Activated CD4-positive, alpha-beta memory T cell treated with anti-CD3 and anti-CD28 coated beads, Interleukin-2, amount 10 ng/mL, durations not matched to agents 7 days and 5 days (primary cell): ENCODE measurements around the gene STAM. TPM values are rescaled to one million over a fixed set of nuclear protein-coding genes. Genes with fewer than 3 reads are reported as not detected.

Experiments used
- CTCF ChIA-PET: fragments of 350-600 bp; sonication (Branson Sonifier 250); formaldehyde crosslinking; loops from one replicate; lab custom pipeline; 2021; ENCODE audit warnings: antibody characterized with exemption, inconsistent platforms; lab: Charles Lee
- POLR2A ChIA-PET: fragments of 350-600 bp; sonication (Branson Sonifier 250); formaldehyde crosslinking; loops from one replicate; lab custom pipeline; 2021; ENCODE audit warnings: antibody characterized with exemption; lab: Charles Lee
- DNase-seq: peaks from one replicate; pipeline ENCODE4 v3.0.0-alpha.2; 2020
- H3K27ac Mint-ChIP-seq: one replicate; pipeline ENCODE4 v1.8.0; 2021; ENCODE audit warnings: mild to moderate bottlenecking, mixed read lengths
- H3K27me3 Mint-ChIP-seq: one replicate; pipeline ENCODE4 v1.8.0; 2021; ENCODE audit warnings: mixed read lengths
- H3K36me3 Mint-ChIP-seq: one replicate; pipeline ENCODE4 v1.8.0; 2021; ENCODE audit warnings: low read depth, mixed read lengths
- H3K4me1 Mint-ChIP-seq: one replicate; pipeline ENCODE4 v1.8.0; 2021; ENCODE audit warnings: mixed read lengths
- H3K4me3 Mint-ChIP-seq: one replicate; pipeline ENCODE4 v1.8.0; 2021; ENCODE audit warnings: mild to moderate bottlenecking, mixed read lengths
- H3K9me3 Mint-ChIP-seq: one replicate; pipeline ENCODE4 v1.8.0; 2021; ENCODE audit warnings: mixed read lengths
- total RNA-seq, 2 experiments: library from RNA; stranded (reverse); gene quantifications; one replicate each; pipeline ENCODE4 v1.2.3, GENCODE V29; 2021

The STAM gene
- total RNA-seq, 2 experiments from 2014 or later = 39.8 to 39.9 TPM

- H3K4me1 Mint-ChIP-seq = peaks cover 24% of the 10 kb centered on the region
- no peaks in the 10 kb centered on the region for H3K27me3 Mint-ChIP-seq
- H3K27ac Mint-ChIP-seq = no peak overlapping the region
- no peaks in the 10 kb centered on the region for H3K9me3 Mint-ChIP-seq
- POLR2A ChIA-PET = no interaction called here
- DNase-seq = no peak
- H3K36me3 Mint-ChIP-seq = no peaks in the 10 kb centered on the region
- no peak overlapping the region for H3K4me3 Mint-ChIP-seq
- CTCF ChIA-PET = no interaction called here
Measured at GRCh38 chr10:17740668-17741067, 96.7 kb downstream of the STAM start.

- POLR2A ChIA-PET = interaction anchor here (1.4 kb wide), 1 partner anchor 99 kb away, joined by 6 read pairs; the partner anchor contains the start of gene STAM
- CTCF ChIA-PET = interaction anchor here (0.7 to 1.8 kb wide), 8 partner anchors 12 to 919 kb away, joined by 3 to 9 read pairs (median 4); partner anchors contain the start of gene STAM
- Mint-ChIP-seq H3K4me3 (peak overlapping the region; percentile 17), H3K4me1 (peaks cover 22% of the 10 kb centered on the region), H3K36me3 (no peaks in the 10 kb centered on the region), H3K9me3 (no peaks in the 10 kb centered on the region), H3K27me3 (no peaks in the 10 kb centered on the region), H3K27ac (no peak overlapping the region)
- DNase-seq = peak; percentile 76
Measured at GRCh38 chr10:17742918-17743317, 99.0 kb downstream of the STAM start.

GRCh38 chr10:17743437-17743836 is 99.5 kb downstream of the STAM start:
- POLR2A ChIA-PET = no interaction called here
- Mint-ChIP-seq H3K36me3 (no peaks in the 10 kb centered on the region), H3K27me3 (no peaks in the 10 kb centered on the region), H3K9me3 (no peaks in the 10 kb centered on the region), H3K27ac (no peak overlapping the region), H3K4me3 (no peak overlapping the region), H3K4me1 (peaks cover 22% of the 10 kb centered on the region)
- CTCF ChIA-PET = interaction anchor here (0.8 to 1.8 kb wide), 3 partner anchors 100 to 137 kb away, joined by 3 to 5 read pairs (median 4); partner anchors contain the start of gene STAM
- no peak for DNase-seq

- ChIA-PET POLR2A (no interaction called here), CTCF (interaction anchor here (1.8 kb wide), 1 partner anchor 138 kb away, joined by 4 read pairs; no protein-coding TSS in a partner anchor)
- H3K36me3 Mint-ChIP-seq = no peaks in the 10 kb centered on the region
- peaks cover 22% of the 10 kb centered on the region for H3K4me1 Mint-ChIP-seq
- no peak overlapping the region for H3K4me3 Mint-ChIP-seq
- H3K27me3 Mint-ChIP-seq = no peaks in the 10 kb centered on the region
- no peak for DNase-seq
- H3K9me3 Mint-ChIP-seq = no peaks in the 10 kb centered on the region
- H3K27ac Mint-ChIP-seq = no peak overlapping the region
Measured at GRCh38 chr10:17744341-17744861, 100.5 kb downstream of the STAM start.

GRCh38 chr10:17747883-17748550 is 104.1 kb downstream of the STAM start:
- H3K4me1 Mint-ChIP-seq = peaks cover 17% of the 10 kb centered on the region
- no peak for DNase-seq
- ChIA-PET POLR2A (no interaction called here), CTCF (interaction anchor here (0.7 kb wide), 1 partner anchor 1840 kb away, joined by 4 read pairs; no protein-coding TSS in a partner anchor)
- H3K27me3 Mint-ChIP-seq = no peaks in the 10 kb centered on the region
- H3K4me3 Mint-ChIP-seq = no peak overlapping the region
- no peaks in the 10 kb centered on the region for H3K36me3 Mint-ChIP-seq
- no peak overlapping the region for H3K27ac Mint-ChIP-seq
- H3K9me3 Mint-ChIP-seq = no peaks in the 10 kb centered on the region

GRCh38 chr10:17749890-17750289 is 105.9 kb downstream of the STAM start:
- ChIA-PET CTCF (no interaction called here), POLR2A (no interaction called here)
- H3K36me3 Mint-ChIP-seq = no peaks in the 10 kb centered on the region
- no peak overlapping the region for H3K27ac Mint-ChIP-seq
- H3K27me3 Mint-ChIP-seq = no peaks in the 10 kb centered on the region
- no peak for DNase-seq
- peaks cover 3% of the 10 kb centered on the region for H3K4me1 Mint-ChIP-seq
- no peaks in the 10 kb centered on the region for H3K9me3 Mint-ChIP-seq
- no peak overlapping the region for H3K4me3 Mint-ChIP-seq

GRCh38 chr10:17751781-17752445 is 108.0 kb downstream of the STAM start, which contains the start of gene TMEM236:
Gene TMEM236 (plus strand): TSS chr10:17752201. CDS start chr10:17752296, 95 bp downstream.
- no peaks in the 10 kb centered on the region for H3K36me3 Mint-ChIP-seq
- peaks cover 8% of the 10 kb centered on the region for H3K4me1 Mint-ChIP-seq
- no peak within 1 kb of the TSS for H3K4me3 Mint-ChIP-seq
- CTCF ChIA-PET = no interaction called here
- POLR2A ChIA-PET = no interaction called here
- DNase-seq = no peak
- H3K27me3 Mint-ChIP-seq = no peaks in the 10 kb centered on the region
- H3K9me3 Mint-ChIP-seq = no peaks in the 10 kb centered on the region
- H3K27ac Mint-ChIP-seq = no peak within 1 kb of the TSS

- ChIA-PET POLR2A (no interaction called here), CTCF (interaction anchor here (1.0 to 1.6 kb wide), 3 partner anchors 19 to 148 kb away, joined by 3 to 5 read pairs (median 4); partner anchors contain the start of gene HACD1)
- Mint-ChIP-seq H3K36me3 (no peaks in the 10 kb centered on the region), H3K27me3 (no peaks in the 10 kb centered on the region), H3K4me3 (peak overlapping the region; percentile 42), H3K27ac (no peak overlapping the region), H3K4me1 (peaks cover 9% of the 10 kb centered on the region), H3K9me3 (no peaks in the 10 kb centered on the region)
- no peak for DNase-seq
Measured at GRCh38 chr10:17756557-17757217, 112.7 kb downstream of the STAM start.

- H3K27ac Mint-ChIP-seq = no peak overlapping the region
- H3K4me3 Mint-ChIP-seq = no peak overlapping the region
- peaks cover 9% of the 10 kb centered on the region for H3K4me1 Mint-ChIP-seq
- no peaks in the 10 kb centered on the region for H3K9me3 Mint-ChIP-seq
- no peaks in the 10 kb centered on the region for H3K36me3 Mint-ChIP-seq
- H3K27me3 Mint-ChIP-seq = no peaks in the 10 kb centered on the region
- CTCF ChIA-PET = interaction anchor here (1.6 kb wide), 1 partner anchor 21 kb away, joined by 5 read pairs; no protein-coding TSS in a partner anchor
- DNase-seq = no peak
- POLR2A ChIA-PET = no interaction called here
Measured at GRCh38 chr10:17758200-17758599, 114.2 kb downstream of the STAM start.

- Mint-ChIP-seq H3K27ac (no peak overlapping the region), H3K4me1 (peaks cover 9% of the 10 kb centered on the region), H3K9me3 (no peaks in the 10 kb centered on the region), H3K36me3 (no peaks in the 10 kb centered on the region), H3K4me3 (no peak overlapping the region), H3K27me3 (peaks cover 1% of the 10 kb centered on the region)
- ChIA-PET POLR2A (no interaction called here), CTCF (interaction anchor here (0.5 kb wide), 1 partner anchor 149 kb away, joined by 3 read pairs; no protein-coding TSS in a partner anchor)
- no peak for DNase-seq
Measured at GRCh38 chr10:17758896-17759295, 114.9 kb downstream of the STAM start.

GRCh38 chr10:17764142-17764541 is 120.2 kb downstream of the STAM start:
- DNase-seq = no peak
- no peak overlapping the region for H3K4me3 Mint-ChIP-seq
- no peak overlapping the region for H3K27ac Mint-ChIP-seq
- no peaks in the 10 kb centered on the region for H3K4me1 Mint-ChIP-seq
- peaks cover 4% of the 10 kb centered on the region for H3K27me3 Mint-ChIP-seq
- no peaks in the 10 kb centered on the region for H3K9me3 Mint-ChIP-seq
- no peaks in the 10 kb centered on the region for H3K36me3 Mint-ChIP-seq
- CTCF ChIA-PET = no interaction called here
- POLR2A ChIA-PET = no interaction called here

GRCh38 chr10:17765602-17766001 is 121.7 kb downstream of the STAM start:
- peaks cover 5% of the 10 kb centered on the region for H3K27me3 Mint-ChIP-seq
- CTCF ChIA-PET = no interaction called here
- no peaks in the 10 kb centered on the region for H3K4me1 Mint-ChIP-seq
- H3K9me3 Mint-ChIP-seq = no peaks in the 10 kb centered on the region
- no peaks in the 10 kb centered on the region for H3K36me3 Mint-ChIP-seq
- POLR2A ChIA-PET = no interaction called here
- DNase-seq = no peak
- no peak overlapping the region for H3K4me3 Mint-ChIP-seq
- H3K27ac Mint-ChIP-seq = no peak overlapping the region
